Ovary (tissue), 9 donors: ENCODE results near the gene CSTF2. TPM values are rescaled to one million over a fixed set of nuclear protein-coding genes. Genes with fewer than 3 reads are reported as not detected.

Experiments
- DNase-seq, 5 donors: peaks; one replicate each; pipeline ENCODE4 v3.0.0-alpha.2; 2019 to 2020
- H3K27ac ChIP-seq, 2 donors: fragments of 200-600 bp; one replicate each; pipeline versions ENCODE4 v1.5.1 to v1.8.0; 2019 to 2022
- H3K27me3 ChIP-seq: fragments of 200-600 bp; one replicate; pipeline ENCODE4 v1.8.0; 2022
- H3K36me3 ChIP-seq: fragments of 200-600 bp; sonication (generic); one replicate; pipeline ENCODE4 v1.5.1; 2019
- H3K4me1 ChIP-seq: one replicate; pipeline ENCODE4 v1.8.1; 2013; ENCODE audit warnings: mild to moderate bottlenecking, moderate library complexity; ENCODE audit not compliant: insufficient read depth
- H3K4me3 ChIP-seq: fragments of 200-600 bp; sonication (generic); one replicate; pipeline ENCODE4 v1.5.1; 2017
- H3K9me3 ChIP-seq, 2 donors: fragments of 200-600 bp in 1 of 2; sonication (generic) in 1 of 2; one replicate each; pipeline versions ENCODE4 v1.5.1 to v1.8.1; 2013 to 2019; ENCODE audit warnings: mild to moderate bottlenecking in 1 of 2, moderate library complexity in 1 of 2
- CTCF ChIP-seq, 3 donors: fragments of 450-650 bp in 2 of 3; fragments of 200-600 bp in 1 of 3; IDR thresholded peaks; one replicate each; pipeline versions ENCODE4 v1.5.1 to v1.8.0; 2016 to 2022; ENCODE audit warnings: antibody characterized with exemption in 3 of 3, mild to moderate bottlenecking in 1 of 3
- EP300 ChIP-seq: sonication (generic); formaldehyde crosslinking; IDR thresholded peaks from one replicate; pipeline ENCODE4 v1.6.1; 2017; ENCODE audit warnings: antibody characterized with exemption
- POLR2A ChIP-seq: fragments of 450-650 bp; IDR thresholded peaks from one replicate; pipeline ENCODE4 v1.6.1; 2017; ENCODE audit warnings: antibody characterized with exemption, mild to moderate bottlenecking, moderate library complexity
- WGBS, 3 donors: extraction: QIAGEN DNeasy Blood & Tissue Kit in 1 of 3; methylation state at CpG; one replicate each; pipeline versions ENCODE4 v1.1.5 to v1.1.7; 2013 to 2017; 5-methylcytosine and 5-hydroxymethylcytosine counted together
- intact Hi-C, 4 donors: fragments of 100-400 bp; cut with DNase I; formaldehyde crosslinking; loops; one replicate each; pipeline versions ENCODE4 v1.11.0 to v1.15.1; 2022 to 2023
- polyA plus RNA-seq, 2 donors: library from polyadenylated mRNA; stranded (reverse); fragments of 200-250 nt in 1 of 2; fragments of 350-450 nt in 1 of 2; fragmentation: Illumina TruSeq in 1 of 2; extraction: RNeasy Lipid Tissue Mini Kit (QIAGEN cat#74804) in 1 of 2; gene quantifications; one replicate each; pipeline ENCODE4 v1.2.3, GENCODE V29; 2013 to 2014
- total RNA-seq, 7 donors: library from RNA; depleted of rRNA in 2 of 7; stranded (reverse); fragments of >200 nt in 2 of 7; fragmentation: NEBNext Ultra II Directional in 3 of 7; extraction: Animal tissue kit (Norgen Biotek cat#: 25700) in 3 of 7; gene quantifications; one replicate each; pipeline versions ENCODE4 v1.1.0 to v1.2.4, GENCODE V29; 2016 to 2023
- donor health status: DM: no; HTN: no; CAD: no; lungs with moderate emphysema.
- donor health status: DM: no; HTN: no; CAD: no.
- donor health status: Bipolar disorder and iron deficiency.
- donor health status: DM: yes; HTN: yes; CAD: no.
- donor health status: DM: no; HTN: no; CAD: no.
- donor health status: DM: yes; HTN: yes; CAD: no.

CSTF2 gene
- total and polyA plus RNA-seq, 9 donors: 4.4 to 12.8 (median 9.6) TPM

- peak overlapping the region; percentile 52 for H3K4me3 ChIP-seq
- WGBS, 3 donors: 38 to 48% (median 48%) methylated on average over 15 of the region's 15 CpGs
- no peaks in the 10 kb centered on the region for H3K9me3 ChIP-seq
- no peak overlapping the region for H3K27ac ChIP-seq
- TF ChIP-seq POLR2A (no peak), EP300 (no peak), CTCF (IDR thresholded peaks at IDR 0.05) (no peak)
- no peaks in the 10 kb centered on the region for H3K4me1 ChIP-seq
- peak in 4 of 5 donors; percentile 10 to 39 (median 32) for DNase-seq
- no peaks in the 10 kb centered on the region for H3K36me3 ChIP-seq
- intact Hi-C loops: loop anchor here in 1 of 4 donors (2.0 kb wide), 1 partner anchor 21 kb away; no protein-coding TSS in a partner anchor
- H3K27me3 ChIP-seq: no peaks in the 10 kb centered on the region
These were observed 706 bp upstream of the CSTF2 start for GRCh38 chrX:100819534-100819836.

GRCh38 chrX:100829730-100830129 is 9.5 kb downstream of the CSTF2 start:
- no peaks in the 10 kb centered on the region for H3K4me1 ChIP-seq
- no peaks in the 10 kb centered on the region for H3K27me3 ChIP-seq
- H3K27ac ChIP-seq: no peak overlapping the region
- WGBS, 3 donors: 64 to 81% (median 71%) methylated on average over 2 of the region's 2 CpGs
- no peak for DNase-seq
- no peaks in the 10 kb centered on the region for H3K9me3 ChIP-seq
- TF ChIP-seq CTCF (IDR thresholded peaks at IDR 0.05): no peak
- intact Hi-C loops: no loop called here
- no peaks in the 10 kb centered on the region for H3K36me3 ChIP-seq
- H3K4me3 ChIP-seq: no peak overlapping the region

- Histone ChIP-seq H3K4me1 (no peaks in the 10 kb centered on the region), H3K27me3 (no peaks in the 10 kb centered on the region)
- intact Hi-C loops: no loop called here
These were observed 10.0 kb downstream of the CSTF2 start for GRCh38 chrX:100830143-100830542.

GRCh38 chrX:100830547-100830946 is 10.4 kb downstream of the CSTF2 start:
- 88 to 91% (median 89%) methylated on average over 9 of the region's 9 CpGs for WGBS, 3 donors
- intact Hi-C loops: no loop called here
- Histone ChIP-seq H3K36me3 (no peaks in the 10 kb centered on the region), H3K27me3 (no peaks in the 10 kb centered on the region), H3K27ac (no peak overlapping the region), H3K4me3 (no peak overlapping the region), H3K4me1 (no peaks in the 10 kb centered on the region), H3K9me3 (no peaks in the 10 kb centered on the region)
- no peak for TF ChIP-seq EP300
- no peak for TF ChIP-seq POLR2A
- no peak for TF ChIP-seq CTCF (IDR thresholded peaks at IDR 0.05)
- DNase-seq: no peak

More at GRCh38 chrX:100830143-100830542, 10.0 kb downstream of the CSTF2 start:
- Histone ChIP-seq H3K36me3 (no peaks in the 10 kb centered on the region), H3K27ac (no peak overlapping the region), H3K4me3 (no peak overlapping the region), H3K9me3 (no peaks in the 10 kb centered on the region)
- no peak for TF ChIP-seq EP300
- TF ChIP-seq CTCF (IDR thresholded peaks at IDR 0.05): no peak
- no peak for TF ChIP-seq POLR2A
- WGBS, 3 donors: 80 to 87% (median 83%) methylated on average over 5 of the region's 5 CpGs
- DNase-seq: no peak
